Testis (tissue), 2 donors: ENCODE data around the gene OMD.

ENCODE experiments used
- CTCF ChIP-seq, 3 experiments: fragments of 450-650 bp in 2 of 3; fragments of 200-600 bp in 1 of 3; sonication (generic) in 1 of 3; IDR thresholded peaks; one replicate each; pipeline ENCODE4 v1.5.1; 2016 to 2019; ENCODE audit warnings: antibody characterized with exemption in 3 of 3, mild to moderate bottlenecking in 2 of 3, moderate library complexity in 1 of 3
- POLR2A ChIP-seq: fragments of 450-650 bp; IDR thresholded peaks from one replicate; pipeline ENCODE4 v1.6.1; 2017; ENCODE audit warnings: antibody characterized with exemption, mild to moderate bottlenecking, moderate library complexity

DNA sequence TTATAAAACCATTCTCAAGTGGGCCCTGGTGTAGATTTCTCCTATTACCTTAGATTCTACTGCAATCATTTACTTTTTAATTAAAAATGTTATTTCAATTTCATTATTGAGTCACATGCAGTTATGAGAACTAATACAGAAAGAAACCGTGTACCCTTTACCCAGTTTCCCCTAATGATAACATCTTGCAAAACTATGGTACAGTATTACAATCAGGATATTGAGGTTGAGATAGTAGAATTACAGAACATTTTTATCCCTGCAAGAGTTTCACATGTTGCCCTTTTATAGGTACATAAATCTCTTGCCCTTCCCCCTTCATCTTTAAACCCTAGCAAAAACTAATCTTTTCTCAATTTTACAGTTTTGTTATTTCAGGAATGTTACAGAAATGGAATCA lies 11.0 kb upstream of the OMD start:
- TF ChIP-seq CTCF (IDR thresholded peaks at IDR 0.05) (no peak), POLR2A (no peak)
